ENCODE data around the gene HLA-DQA2.
A peak's percentile ranks its signal among the peaks of the same experiment; 100 is the strongest.
"Not testable (repeated sequence)": the region's sequence is repeated elsewhere in the genome, so short reads cannot be mapped to it uniquely, and the experiment has no call there.

The HLA-DQA2 gene

GRCh38 chr6:32713241-32713640 lies 27.9 kb upstream of the HLA-DQA2 start:
- in situ Hi-C loops (cut with MboI; ENCODE audit: low pct_unique_long_range_greater_than_20kb, low sequenced_read_pairs, unreplicated experiment), result no loop called here
- TF ChIP-seq CTCF (IDR thresholded peaks at IDR 0.05; ENCODE audit: extremely low read depth, insufficient read depth, missing control alignments), result no peak
- no peak for DNase-seq (ENCODE audit: low spot score)

GRCh38 chr6:32716396-32716795 lies 24.8 kb upstream of the HLA-DQA2 start:
- in situ Hi-C loops (cut with MboI; ENCODE audit: low pct_unique_long_range_greater_than_20kb, low sequenced_read_pairs, unreplicated experiment), result no loop called here
- DNase-seq (ENCODE audit: low spot score), result no peak
- peak; percentile 12 for TF ChIP-seq CTCF (IDR thresholded peaks at IDR 0.05; ENCODE audit: extremely low read depth, insufficient read depth, missing control alignments)

DNA sequence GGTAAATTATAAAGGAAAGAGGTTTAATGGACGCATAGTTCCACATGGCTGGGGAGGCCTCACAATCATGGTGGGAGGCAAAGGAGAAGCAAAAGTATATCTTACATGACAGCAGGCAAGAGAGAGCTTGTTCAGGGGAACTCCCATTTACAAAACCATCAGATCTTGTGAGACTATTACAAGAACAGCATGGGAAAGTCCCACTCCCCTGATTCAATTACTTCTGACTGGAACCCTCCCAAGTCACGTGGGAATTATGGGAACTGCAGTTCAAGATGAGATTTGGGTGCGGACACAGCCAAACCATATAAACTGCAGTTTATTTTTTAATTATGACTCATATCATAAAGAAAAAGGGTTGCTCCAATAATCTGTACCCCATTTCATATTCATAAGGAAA lies 22.3 kb upstream of the HLA-DQA2 start:
- TF ChIP-seq CTCF (IDR thresholded peaks at IDR 0.05; ENCODE audit: extremely low read depth, insufficient read depth, missing control alignments), result no peak
- in situ Hi-C loops (cut with MboI; ENCODE audit: low pct_unique_long_range_greater_than_20kb, low sequenced_read_pairs, unreplicated experiment), result no loop called here
- no peak for DNase-seq (ENCODE audit: low spot score)

GRCh38 chr6:32738126-32738525 lies 3.1 kb upstream of the HLA-DQA2 start:
- DNase-seq (ENCODE audit: low spot score), result no peak
- in situ Hi-C loops (cut with MboI; ENCODE audit: low pct_unique_long_range_greater_than_20kb, low sequenced_read_pairs, unreplicated experiment), result no loop called here
- no peak for TF ChIP-seq CTCF (IDR thresholded peaks at IDR 0.05; ENCODE audit: extremely low read depth, insufficient read depth, missing control alignments)

- no peak for DNase-seq (ENCODE audit: low spot score)
- in situ Hi-C loops (cut with MboI; ENCODE audit: low pct_unique_long_range_greater_than_20kb, low sequenced_read_pairs, unreplicated experiment), result no loop called here
- no peak for TF ChIP-seq CTCF (IDR thresholded peaks at IDR 0.05; ENCODE audit: extremely low read depth, insufficient read depth, missing control alignments)
Observed at GRCh38 chr6:32742374-32742773, 1.2 kb downstream of the HLA-DQA2 start.

GRCh38 chr6:32744776-32745175 lies 3.6 kb downstream of the HLA-DQA2 start:
- TF ChIP-seq CTCF (IDR thresholded peaks at IDR 0.05; ENCODE audit: extremely low read depth, insufficient read depth, missing control alignments), result no peak
- no peak for DNase-seq (ENCODE audit: low spot score)
- in situ Hi-C loops (cut with MboI; ENCODE audit: low pct_unique_long_range_greater_than_20kb, low sequenced_read_pairs, unreplicated experiment), result no loop called here

- in situ Hi-C loops (cut with MboI; ENCODE audit: low pct_unique_long_range_greater_than_20kb, low sequenced_read_pairs, unreplicated experiment), result not testable (repeated sequence)
Observed at GRCh38 chr6:32745649-32746048, 4.5 kb downstream of the HLA-DQA2 start.

More at GRCh38 chr6:32745649-32746048, 4.5 kb downstream of the HLA-DQA2 start:
- not testable (repeated sequence) for DNase-seq (ENCODE audit: low spot score)
